Heart left ventricle (tissue), 13 donors: ENCODE results near the gene GNPTG.

ENCODE experiments used
- POLR2A ChIP-seq, 2 donors: fragments of 450-650 bp; IDR thresholded peaks; one replicate each; pipeline ENCODE4 v1.6.1; 2017; ENCODE audit warnings: antibody characterized with exemption in 2 of 2, mild to moderate bottlenecking in 2 of 2, moderate library complexity in 2 of 2
- TF ChIP-seq, protein P1 (sequence below), 12 donors: fragments of 200-600 bp; sonication (generic) in 4 of 12; IDR thresholded peaks; one replicate each; pipeline versions ENCODE4 v1.5.0 to v1.8.0; 2018 to 2022; ENCODE audit warnings: antibody characterized with exemption in 12 of 12, mild to moderate bottlenecking in 5 of 12
- donor health status: ischemic (EF 13 %, LVEDD 7.1; RV severe dilation, severe dysfunction).
- donor health status: DM: no; HTN: yes; CAD: no.
- donor health status: DM: no; HTN: no; CAD: no.
- donor health status: ischemic (EF 25% LVEDD 6.9; RV normal size, moderate dysfunction).
- donor health status: ischemic (EF 25% LVEDD 5.7; RV mildly dilated, moderate dysfunction).
- donor health status: ischemic (EF 35%, LVEDD 5.7; RV mildly dilated, moderate dysfunction).
- donor health status: nonischemic (EF 11% LVEDD 7.7; RV severe dilation, severe dysfunction).
- donor health status: DM: yes; HTN: yes; CAD: no.
- donor health status: PGD.
- donor health status: ischemic (EF 29% LVEDD 5.4; RV normal size, mild dysfunction).
- donor health status: nonischemic (EF 23%, LVEDD 6.1; RV moderate dilation, normal function).

DNA sequence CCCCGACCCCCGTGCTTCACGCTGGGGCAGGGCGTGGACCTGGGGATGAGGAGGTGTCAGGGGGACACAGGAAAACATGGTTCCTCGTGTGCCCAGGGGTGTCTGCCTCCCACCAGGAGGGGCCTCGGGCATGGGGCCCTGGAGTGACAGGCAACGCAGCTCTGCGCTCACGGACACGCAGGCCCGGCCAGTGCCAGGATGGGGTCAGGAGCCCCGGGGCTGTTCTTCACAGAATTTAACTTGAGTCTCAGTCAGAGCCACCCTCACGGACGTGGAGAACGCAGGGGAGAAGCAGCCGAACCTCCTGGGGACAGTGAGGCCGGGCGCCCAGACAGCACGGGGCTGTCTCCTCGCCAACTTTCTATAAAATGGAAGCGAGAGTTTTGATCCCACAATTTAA is 46.0 kb downstream of the GNPTG start:
- TF ChIP-seq, protein P1, sequence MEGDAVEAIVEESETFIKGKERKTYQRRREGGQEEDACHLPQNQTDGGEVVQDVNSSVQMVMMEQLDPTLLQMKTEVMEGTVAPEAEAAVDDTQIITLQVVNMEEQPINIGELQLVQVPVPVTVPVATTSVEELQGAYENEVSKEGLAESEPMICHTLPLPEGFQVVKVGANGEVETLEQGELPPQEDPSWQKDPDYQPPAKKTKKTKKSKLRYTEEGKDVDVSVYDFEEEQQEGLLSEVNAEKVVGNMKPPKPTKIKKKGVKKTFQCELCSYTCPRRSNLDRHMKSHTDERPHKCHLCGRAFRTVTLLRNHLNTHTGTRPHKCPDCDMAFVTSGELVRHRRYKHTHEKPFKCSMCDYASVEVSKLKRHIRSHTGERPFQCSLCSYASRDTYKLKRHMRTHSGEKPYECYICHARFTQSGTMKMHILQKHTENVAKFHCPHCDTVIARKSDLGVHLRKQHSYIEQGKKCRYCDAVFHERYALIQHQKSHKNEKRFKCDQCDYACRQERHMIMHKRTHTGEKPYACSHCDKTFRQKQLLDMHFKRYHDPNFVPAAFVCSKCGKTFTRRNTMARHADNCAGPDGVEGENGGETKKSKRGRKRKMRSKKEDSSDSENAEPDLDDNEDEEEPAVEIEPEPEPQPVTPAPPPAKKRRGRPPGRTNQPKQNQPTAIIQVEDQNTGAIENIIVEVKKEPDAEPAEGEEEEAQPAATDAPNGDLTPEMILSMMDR (IDR thresholded peaks at IDR 0.05), result no peak
- no peak for TF ChIP-seq POLR2A (IDR thresholded peaks at IDR 0.05)
